GM19467 (cell line): ENCODE results near the gene TIMP2.

ENCODE experiments used
- ATAC-seq: cut with Tn5 transposase; IDR thresholded peaks from one replicate; pipeline ENCODE4 v1.9.1; 2021; ENCODE audit warnings: mild to moderate bottlenecking, moderate library complexity; ENCODE audit not compliant: unreplicated experiment

Gene TIMP2

DNA sequence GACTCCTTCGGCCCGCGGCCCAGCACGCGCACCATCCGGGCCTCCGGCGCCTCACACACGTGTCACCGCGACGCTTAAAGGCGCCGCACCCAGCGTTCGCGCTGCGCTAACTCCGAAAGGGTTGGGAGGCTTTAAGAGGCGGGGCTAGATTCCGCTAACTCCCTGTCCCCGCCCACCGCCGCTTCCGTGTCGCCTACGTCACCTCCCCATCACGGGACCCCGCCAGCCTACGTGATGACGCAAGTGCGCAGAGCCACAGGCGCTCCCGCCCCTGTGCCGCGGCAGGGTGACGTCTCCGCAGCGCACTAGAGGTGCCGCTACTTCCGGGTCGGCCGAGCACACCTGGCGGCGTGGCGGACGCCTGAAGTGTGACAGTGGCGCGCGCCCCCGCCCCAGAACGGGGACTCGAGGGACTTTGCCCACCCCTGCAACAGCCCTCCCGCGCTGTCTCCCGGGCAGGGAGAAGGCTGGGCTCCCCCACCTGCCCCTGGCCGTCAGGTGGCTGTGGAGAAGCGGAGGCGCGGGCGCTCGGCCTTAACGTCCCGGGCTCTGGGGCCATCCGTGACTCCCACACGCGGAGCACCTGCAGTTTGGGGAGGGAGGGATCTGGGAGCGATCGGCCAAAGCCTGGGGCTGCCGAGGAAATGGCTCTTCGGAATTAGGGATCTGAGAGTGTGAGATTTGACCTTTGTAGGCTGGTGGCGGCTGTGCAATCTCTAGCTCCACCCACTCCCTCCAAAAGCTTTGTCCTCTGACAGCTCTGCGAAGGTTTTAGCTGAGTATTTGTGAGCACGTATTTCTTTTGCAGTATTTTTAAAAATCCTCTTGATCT is 84.2 kb downstream of the TIMP2 start, which contains the start of gene USP36:
USP36 (minus strand) TSS at position 35 of the 832 bp plus-strand sequence. CDS start 4,451 bp downstream, outside the sequence.
- peak; percentile 86 for ATAC-seq

DNA sequence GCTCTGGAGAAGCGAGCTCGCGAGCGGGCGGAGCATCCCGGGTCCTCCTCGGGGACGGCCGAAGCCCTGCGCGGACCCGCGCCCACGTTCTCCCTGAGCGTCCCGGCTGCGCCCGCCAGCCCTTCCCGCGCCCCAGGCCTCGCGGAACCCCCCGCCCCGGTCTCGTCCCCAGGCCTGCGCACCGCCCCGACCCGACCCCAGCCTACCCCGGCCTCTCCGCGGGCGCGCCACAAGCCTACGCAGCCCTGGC is 84.7 kb downstream of the TIMP2 start:
- no peak for ATAC-seq

DNA sequence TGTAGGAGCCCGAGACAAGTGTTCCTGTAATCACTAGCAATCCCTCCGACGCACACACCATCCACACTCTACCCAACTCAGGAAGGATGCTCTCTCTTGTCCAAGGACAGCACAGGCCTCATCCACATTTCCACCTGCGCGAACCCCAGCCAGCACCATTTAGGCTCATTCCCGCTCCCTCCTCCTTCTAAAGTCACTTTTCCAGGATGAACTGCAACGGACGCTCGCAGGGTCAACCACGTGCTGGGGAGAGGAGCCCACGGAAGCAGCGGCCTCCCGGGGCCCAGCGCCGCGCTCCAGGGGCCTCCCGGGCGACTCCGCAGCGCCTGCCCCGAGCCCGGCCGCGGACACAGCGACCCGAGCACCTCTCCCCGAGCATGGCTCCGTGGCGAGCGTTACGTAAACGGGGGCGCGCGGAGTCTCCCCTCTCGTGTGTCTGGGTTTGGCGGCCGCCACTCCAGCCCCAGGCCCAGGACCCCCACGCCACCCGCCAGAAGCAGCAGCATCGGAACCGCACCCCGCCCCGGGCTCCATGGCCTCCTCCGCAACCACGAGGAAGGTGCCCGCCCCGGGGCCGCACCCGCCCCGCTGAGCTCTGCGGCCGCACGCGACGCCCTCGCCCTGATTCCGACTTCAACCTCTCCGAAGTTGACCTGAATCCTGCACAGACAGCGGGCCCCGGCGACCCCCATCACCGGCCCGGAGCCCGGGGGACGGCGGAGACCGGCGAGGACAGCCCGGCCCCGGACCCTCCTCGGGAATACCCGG is 85.2 kb downstream of the TIMP2 start:
- peak; percentile 6 for ATAC-seq

DNA sequence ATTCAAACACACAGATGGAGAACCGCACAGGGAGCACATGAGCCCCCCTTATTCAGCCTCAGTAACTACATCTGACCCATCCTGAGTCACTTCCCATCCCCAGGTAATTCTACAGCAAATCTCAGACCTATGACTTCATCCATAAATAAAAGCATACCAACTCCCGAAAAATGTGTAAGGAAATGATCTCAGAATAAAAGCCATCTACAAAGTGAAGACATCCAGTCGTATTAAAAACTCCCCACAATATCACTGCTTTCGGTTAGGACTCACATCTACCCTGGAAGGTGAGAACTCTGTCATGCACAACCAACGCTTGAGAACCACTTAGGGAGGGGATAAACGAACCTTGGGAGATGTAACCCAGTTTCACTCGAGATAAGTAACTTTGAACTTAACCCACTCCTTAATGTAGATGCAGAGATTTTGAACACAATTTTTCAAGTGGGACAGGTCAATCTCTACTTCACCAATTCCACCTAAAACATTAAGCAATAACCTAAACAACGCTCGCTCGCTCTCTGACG is 85.9 kb downstream of the TIMP2 start:
- ATAC-seq, result no peak

DNA sequence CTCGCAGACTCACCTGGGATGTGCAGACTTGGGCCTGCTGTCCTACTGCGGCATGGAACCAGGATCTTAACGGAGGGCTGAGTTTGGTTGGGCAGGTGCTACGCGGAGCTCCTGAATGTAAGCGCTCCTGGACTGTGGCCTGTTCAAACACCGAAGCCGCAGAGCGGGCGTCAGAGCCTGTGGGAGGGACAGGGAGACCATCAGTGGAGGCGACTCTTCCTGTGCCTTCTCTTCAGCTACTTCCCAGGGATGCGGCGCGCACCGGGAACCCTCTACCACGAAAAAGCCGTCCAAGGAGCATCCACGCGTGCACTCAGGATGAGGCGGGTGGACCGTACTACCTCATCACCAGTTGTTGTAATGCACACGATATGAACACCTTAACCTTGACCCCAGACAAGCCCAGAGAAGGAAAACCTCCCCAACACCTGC is 86.6 kb downstream of the TIMP2 start:
- ATAC-seq, result no peak

DNA sequence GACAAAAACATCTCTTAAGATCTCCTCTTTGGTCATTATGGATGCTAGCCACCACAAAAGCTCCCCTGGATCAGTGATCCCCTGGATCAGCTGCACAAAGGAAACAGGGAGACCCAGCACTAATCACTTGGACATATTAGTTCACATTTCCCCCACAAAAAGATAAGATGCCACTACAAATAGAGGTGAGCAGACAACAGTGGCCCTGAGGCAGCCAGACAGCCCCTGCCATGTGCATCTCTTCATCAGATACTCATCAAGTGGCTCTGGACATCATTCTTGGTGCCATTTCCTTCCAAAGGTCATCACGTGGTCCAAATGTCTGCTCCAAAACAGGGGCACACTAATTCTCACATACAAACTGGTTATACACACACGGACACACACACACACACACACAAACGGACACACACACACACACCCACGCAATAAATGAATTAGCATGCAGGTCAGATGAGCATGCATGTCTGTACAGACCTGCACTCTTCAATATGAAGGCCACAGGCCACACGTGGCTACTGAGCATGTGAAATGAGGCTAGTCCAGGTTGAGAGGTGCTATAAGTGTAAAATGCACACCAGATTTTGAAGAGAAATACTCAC is 88.7 kb downstream of the TIMP2 start:
- ATAC-seq, result no peak

DNA sequence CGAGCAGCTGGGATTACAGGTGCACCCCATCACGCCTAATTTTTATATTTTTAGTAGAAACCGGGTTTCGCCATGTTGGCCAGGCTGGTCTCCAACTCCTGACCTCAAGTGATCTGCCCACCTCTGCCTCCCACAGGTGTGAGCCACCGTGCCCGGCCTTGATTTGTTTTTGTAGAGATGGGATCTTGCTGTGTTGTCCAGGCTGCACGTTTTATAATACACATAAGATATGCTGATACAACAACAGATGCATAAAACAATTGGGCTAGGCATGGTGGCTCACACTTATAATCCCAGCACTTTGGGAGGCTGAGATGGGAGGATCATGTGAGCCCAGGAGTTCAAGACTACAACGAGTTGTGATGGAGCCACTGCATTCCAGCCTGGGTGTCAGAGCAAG is 90.6 kb downstream of the TIMP2 start:
- ATAC-seq, result no peak

DNA sequence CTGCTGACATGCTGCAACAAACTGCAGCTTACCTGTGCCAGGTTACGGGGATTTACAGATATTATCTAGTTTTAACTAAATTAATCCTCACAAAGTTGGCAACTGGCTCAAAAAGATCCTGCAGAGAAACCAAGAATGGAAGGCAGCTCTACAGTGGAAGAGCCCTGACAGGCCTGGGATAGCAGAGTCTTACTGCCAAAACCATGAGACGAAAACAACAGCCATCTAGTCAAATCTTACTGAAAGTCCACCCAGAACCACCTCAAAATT is 92.7 kb downstream of the TIMP2 start:
- no peak for ATAC-seq

DNA sequence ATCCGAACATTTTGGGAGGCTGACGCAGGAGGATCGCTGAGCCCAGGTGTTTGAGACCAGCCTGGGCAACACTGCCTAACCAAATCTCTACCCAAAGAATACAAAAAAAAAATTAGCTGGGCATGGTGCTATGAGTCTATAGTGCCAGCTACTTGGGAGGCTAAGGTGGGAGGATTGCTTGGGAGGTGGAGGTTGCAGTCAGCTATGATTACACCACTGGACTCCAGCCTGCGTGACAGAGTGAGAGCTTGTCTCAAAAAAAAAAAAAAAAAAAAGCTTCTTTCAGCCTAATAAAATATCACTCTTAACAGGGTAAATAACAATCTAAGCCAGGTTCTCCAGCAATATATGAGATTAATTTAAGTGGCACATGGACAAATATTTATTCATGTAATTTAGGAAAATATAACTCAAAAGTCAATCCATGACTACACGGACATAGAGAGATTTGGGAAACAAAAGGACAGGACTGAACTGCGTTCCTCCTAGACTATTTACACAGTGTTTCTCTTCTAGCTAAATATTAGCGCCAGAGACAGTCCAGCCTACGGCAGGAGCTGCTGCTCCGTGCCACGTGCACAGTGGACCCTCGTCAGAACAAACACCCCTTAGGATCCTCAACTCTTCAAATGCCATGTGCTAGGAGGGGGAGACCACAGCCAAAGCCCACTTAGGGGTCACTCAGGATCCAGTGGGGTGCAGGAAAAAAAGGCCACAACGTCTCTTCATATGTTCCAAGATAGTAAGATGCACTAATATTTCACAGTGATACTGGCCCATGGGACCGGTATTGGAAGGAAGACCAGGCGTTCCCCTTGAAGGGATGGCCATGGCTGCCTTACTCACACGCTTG is 93.3 kb downstream of the TIMP2 start:
- no peak for ATAC-seq

DNA sequence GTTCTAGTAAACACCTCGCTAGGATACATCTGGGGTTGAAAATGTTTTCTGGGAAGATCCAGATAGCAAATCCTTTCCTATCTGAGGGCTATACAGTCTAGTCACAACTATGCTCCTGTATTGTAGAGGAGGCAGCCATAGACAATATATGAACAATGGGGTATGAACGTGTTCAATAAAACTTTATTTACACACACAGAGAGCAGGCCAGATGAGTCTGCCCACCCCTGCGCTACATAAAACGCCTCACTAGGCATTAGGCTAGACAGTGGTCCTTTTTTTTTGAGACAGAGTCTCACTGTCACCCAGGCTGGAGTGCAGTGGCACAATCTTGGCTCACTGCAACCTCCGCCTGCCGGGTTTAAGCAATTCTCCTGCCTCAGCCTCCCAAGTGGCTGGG is 95.7 kb downstream of the TIMP2 start:
- no peak for ATAC-seq

DNA sequence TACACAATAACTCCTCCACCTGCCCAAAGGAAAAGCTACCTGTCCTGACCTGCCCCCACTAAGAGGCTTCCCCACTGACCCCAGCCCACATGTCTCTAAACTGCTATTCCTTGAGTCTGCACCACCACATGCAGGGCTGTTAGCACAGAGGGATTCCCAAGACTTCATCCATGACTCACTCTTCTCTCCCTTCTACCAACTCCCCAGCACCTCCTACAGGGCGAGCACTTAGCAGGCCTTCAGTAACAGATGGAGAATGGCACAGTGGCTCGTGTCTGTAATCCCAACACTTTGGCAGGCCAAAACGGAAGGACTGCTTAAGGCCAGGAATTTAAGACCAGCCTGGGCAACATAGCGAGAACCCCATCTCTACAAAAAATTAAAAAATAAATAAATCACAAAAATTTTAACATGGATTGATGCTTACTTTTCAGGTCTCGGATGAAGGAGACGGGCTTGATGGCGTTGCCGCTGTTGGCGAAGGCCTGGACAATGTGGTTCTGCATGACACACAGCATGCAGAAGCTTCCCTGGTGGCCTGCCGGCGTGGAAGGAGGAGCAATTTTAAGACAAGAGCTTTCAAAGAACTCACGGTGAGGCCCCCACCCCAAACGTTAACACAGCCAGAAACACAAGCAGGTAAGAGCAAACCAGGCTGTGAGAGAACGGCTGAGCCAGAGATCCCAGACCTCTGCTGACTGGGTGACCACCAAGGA is 96.6 kb downstream of the TIMP2 start:
- ATAC-seq, result no peak

DNA sequence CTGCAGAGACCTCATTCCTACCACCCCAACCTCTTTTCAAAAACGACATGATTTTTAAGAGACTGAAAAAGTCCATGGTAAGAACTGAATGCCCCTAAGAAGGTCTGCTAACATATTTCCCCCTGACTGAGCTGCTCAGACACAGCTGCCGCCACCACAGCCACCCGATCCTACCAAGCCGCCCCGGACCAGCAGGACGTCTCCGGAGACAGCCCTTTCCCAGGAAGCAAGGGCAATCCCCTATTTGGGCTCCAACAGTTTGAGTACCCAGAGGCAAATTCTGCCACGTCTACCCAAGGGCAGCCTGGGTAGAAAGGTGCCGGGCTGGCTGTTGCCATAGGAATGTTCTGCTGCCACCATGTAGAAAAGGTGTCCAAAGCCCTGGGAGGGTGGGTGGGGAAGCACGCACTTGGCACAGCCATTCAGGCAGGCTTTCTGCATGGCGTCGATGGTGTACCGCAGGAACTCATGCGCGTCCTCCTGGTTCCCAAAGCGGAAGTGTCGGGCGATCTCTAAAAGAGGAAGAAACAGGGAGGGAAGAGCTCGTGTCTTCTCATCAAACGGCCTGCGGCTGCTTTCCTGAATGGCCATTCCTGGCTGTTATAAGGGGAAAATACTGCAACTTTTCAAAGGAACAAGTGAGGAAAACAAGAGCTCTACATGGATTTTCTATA is 98.2 kb downstream of the TIMP2 start:
- ATAC-seq, result no peak

DNA sequence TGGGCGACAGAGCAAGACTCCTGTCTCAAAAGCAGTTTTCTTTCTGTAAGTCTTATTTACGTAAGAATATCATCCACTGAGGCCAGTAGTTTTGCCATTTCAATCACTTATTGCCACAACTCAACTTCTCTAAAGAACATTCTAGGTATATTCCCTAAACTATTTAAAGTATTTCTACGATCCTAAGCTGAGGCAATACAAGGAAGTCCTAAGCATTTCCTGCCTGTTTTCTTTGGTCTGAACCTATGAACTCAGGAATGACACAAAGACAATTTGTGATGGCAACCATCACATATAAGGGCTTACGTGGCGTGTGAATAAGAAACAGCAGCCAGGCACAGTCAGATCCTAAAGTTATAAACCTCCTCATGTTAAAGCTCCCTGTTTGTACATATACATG is 98.8 kb downstream of the TIMP2 start:
- no peak for ATAC-seq

DNA sequence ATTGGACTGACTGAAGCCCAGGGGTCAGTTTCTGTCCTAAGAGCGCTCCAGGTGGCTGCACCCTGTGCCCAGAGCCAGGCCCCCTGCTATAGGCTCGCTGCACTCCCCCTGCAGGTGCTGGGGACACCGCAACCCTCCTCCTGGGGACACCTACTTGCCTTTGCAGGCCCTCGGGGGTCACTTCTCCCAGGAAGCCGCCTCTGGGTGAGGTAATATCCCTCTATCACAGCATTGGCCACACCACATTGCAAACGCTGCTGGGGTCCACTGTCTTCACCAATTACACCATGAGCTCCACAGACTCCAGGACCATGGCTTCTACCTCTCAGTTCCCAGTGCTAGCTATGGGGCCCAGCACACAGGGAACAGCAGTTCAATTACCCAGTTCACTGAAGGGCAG is 99.5 kb downstream of the TIMP2 start:
- ATAC-seq, result no peak

DNA sequence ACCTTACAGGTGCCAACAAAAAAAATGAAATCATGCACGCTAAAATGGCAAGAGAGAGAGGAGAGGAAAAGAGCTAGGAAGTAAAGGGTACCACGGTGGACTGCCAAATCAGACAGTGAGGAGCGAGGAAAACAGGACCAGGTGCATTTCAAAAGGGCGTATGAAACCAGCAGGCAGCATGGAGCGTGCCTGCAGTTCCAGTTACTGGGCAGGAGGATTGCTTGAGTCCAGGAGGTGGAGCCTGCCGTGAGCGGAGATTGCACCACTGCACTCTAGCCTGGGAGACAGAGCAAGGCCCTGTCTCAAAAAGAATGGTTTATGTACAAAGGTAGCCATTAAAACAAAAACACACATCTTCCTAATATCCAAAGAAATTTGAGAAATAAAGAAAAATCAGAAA is 100.9 kb downstream of the TIMP2 start:
- no peak for ATAC-seq

DNA sequence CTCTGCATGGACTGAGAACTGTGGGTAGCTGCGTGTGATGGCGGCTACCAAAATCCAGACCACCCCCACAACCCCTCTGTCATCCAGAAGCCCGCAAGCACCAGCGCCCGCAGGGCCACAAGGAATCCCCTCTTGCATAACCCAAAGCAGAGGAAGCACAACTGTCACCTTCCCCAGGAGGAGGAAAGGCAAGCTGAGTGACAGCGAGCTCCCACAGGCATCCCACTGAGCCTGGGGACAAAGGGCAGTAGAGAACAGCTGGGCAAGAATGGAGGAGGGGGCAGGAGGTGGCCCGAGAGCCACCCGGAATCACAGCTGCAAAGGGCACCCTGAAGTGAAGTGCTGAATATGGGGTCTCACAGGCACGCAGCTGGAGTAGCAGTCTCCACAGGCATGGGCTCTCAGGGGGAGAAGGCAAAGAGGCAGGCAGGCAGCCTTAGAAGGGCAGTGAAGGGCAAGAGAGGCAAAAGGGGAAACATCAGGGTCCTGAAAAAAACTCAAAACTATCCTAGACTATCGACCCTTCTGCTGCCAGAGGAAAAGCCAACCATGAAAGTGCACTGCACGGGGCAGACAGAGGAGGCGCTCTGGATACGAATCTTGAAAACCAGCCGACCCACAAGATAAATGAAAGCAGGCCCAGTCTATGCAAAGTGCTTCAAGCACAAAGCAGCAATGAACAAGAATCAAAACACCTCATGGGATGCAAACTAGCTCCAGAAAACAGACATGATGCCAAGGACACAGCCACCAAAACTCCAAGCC is 101.7 kb downstream of the TIMP2 start:
- ATAC-seq, result no peak

DNA sequence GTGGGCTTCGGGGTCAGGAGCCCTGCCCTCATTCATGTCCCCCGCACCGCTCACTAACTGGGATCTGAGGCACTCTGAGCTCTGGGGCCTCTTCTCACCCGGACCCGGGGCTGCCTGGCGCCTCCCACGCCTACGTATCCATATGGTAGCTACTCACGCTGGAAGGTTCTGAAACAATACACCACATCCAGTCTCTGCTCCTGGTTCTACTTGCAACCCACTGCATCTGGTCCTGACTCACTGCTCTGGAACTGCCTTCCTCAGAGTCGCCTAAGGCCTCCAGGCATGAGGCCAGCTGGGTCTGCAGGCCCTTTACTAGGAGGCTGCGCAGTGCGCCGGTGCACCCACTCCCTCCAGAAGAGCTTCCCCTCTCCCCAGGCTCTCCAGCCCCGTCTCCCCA is 102.6 kb downstream of the TIMP2 start:
- no peak for ATAC-seq

DNA sequence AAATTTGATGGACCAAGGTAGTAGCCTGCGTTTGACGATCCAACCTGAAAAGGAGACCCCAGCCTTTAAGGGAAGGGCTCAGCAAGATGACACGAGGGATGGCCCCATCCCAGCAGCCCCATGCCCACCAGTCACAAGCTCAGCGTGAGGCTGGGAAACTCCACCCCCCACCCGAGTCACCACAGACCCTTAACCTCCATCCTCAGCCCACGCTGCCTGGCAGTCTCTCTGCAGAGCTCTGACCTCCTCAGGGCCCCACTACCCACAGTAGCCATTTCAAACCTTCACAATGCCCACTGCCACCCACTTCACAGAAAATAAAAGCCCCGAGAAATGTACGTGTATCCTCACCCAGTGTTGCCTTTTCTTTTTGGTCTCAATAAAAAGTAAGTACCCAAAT is 103.2 kb downstream of the TIMP2 start:
- no peak for ATAC-seq

DNA sequence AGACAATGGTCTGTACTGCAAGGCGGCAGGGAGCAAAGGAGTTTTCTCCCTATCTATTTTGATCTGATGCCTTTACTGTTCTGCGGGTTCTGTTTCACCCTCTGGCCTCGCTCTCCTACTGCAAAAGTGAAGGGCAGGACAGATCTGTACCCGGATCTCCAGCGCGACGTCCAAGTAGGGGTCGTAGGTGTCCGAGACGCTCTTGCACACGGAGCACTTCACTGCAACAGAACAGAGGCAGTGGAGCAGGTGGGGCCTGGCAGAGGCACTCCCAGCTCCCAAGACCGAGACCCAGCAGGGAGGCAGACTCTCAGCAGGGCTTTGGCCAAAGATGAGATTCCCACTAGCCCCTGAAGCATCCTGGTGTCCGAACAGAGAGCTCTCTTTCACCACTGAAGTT is 104.3 kb downstream of the TIMP2 start:
- no peak for ATAC-seq
